MM.1S (cell line): ENCODE results near the gene WNT3.

Experiments
- DNase-seq: peaks from one replicate; pipeline ENCODE4 v3.0.0-alpha.2; 2015
- H2AFZ ChIP-seq: fragments of 300-600 bp; sonication (generic); 2 replicates; pipeline ENCODE4 v1.6.0; 2016; ENCODE audit warnings: antibody characterized with exemption, low read length
- H3F3A ChIP-seq: fragments of 300-600 bp; sonication (generic); 2 replicates; pipeline ENCODE4 v1.6.1; 2016; ENCODE audit warnings: mild to moderate bottlenecking, antibody characterized with exemption, low read length, moderate library complexity, mixed read lengths; ENCODE audit not compliant: insufficient read depth
- H3K27ac ChIP-seq: fragments of 300-600 bp; sonication (generic); 2 replicates; pipeline ENCODE4 v1.5.1; 2016; ENCODE audit warnings: mild to moderate bottlenecking, low read length
- H3K27me3 ChIP-seq: fragments of 300-600 bp; sonication (generic); replicated peaks from 2 replicates; pipeline ENCODE4 v1.6.0; 2016; ENCODE audit warnings: low read length; ENCODE audit not compliant: insufficient read depth
- H3K36me3 ChIP-seq: fragments of 300-600 bp; sonication (generic); replicated peaks from 2 replicates; pipeline ENCODE4 v1.6.1; 2016; ENCODE audit warnings: mild to moderate bottlenecking, low read length, mixed read lengths; ENCODE audit not compliant: insufficient read depth
- H3K4me1 ChIP-seq: fragments of 300-600 bp; sonication (generic); 2 replicates; pipeline ENCODE4 v1.6.1; 2016; ENCODE audit warnings: low read length, mixed read lengths
- H3K4me2 ChIP-seq: fragments of 300-600 bp; sonication (generic); 2 replicates; pipeline ENCODE4 v1.6.0; 2016; ENCODE audit warnings: low read depth, low read length
- H3K4me3 ChIP-seq: fragments of 300-600 bp; sonication (generic); 2 replicates; pipeline ENCODE4 v1.5.1; 2016; ENCODE audit warnings: low read length, mixed read lengths
- H3K79me2 ChIP-seq: fragments of 300-600 bp; sonication (generic); 2 replicates; pipeline ENCODE4 v1.6.1; 2016; ENCODE audit warnings: mixed run types, low read length, mixed read lengths
- H3K9ac ChIP-seq: fragments of 300-600 bp; sonication (generic); 2 replicates; pipeline ENCODE4 v1.6.1; 2016; ENCODE audit warnings: low read length, mixed read lengths
- H3K9me2 ChIP-seq: fragments of 300-600 bp; sonication (generic); replicated peaks from 2 replicates; pipeline ENCODE4 v1.6.1; 2016; ENCODE audit warnings: mild to moderate bottlenecking, low read length, mixed read lengths; ENCODE audit not compliant: insufficient read depth
- H3K9me3 ChIP-seq: fragments of 300-600 bp; sonication (generic); replicated peaks from 2 replicates; pipeline ENCODE4 v1.6.1; 2016; ENCODE audit warnings: mild to moderate bottlenecking, low read length, mixed read lengths; ENCODE audit not compliant: insufficient read depth
- H4K20me1 ChIP-seq: fragments of 300-600 bp; sonication (generic); 2 replicates; pipeline ENCODE4 v1.6.1; 2016; ENCODE audit warnings: mild to moderate bottlenecking, low read length, moderate library complexity, mixed read lengths; ENCODE audit not compliant: insufficient read depth
- EZH2 ChIP-seq: fragments of 300-600 bp; sonication (generic); optimal IDR thresholded peaks from 2 replicates; pipeline ENCODE3; 2017; ENCODE audit warnings: low read depth, mild to moderate bottlenecking, antibody characterized with exemption, low read length, mixed read lengths
- EZH2phosphoT487 ChIP-seq: fragments of 300-600 bp; sonication (generic); IDR thresholded peaks from 2 replicates; pipeline ENCODE4 v1.6.1; 2018; ENCODE audit warnings: antibody characterized with exemption, low read length
- TF ChIP-seq, protein P1 (sequence below): fragments of 300-600 bp; sonication (generic); IDR thresholded peaks from 2 replicates; pipeline ENCODE4 v1.5.1; 2016; ENCODE audit warnings: antibody characterized with exemption, low read length, mixed read lengths

Gene WNT3

DNA sequence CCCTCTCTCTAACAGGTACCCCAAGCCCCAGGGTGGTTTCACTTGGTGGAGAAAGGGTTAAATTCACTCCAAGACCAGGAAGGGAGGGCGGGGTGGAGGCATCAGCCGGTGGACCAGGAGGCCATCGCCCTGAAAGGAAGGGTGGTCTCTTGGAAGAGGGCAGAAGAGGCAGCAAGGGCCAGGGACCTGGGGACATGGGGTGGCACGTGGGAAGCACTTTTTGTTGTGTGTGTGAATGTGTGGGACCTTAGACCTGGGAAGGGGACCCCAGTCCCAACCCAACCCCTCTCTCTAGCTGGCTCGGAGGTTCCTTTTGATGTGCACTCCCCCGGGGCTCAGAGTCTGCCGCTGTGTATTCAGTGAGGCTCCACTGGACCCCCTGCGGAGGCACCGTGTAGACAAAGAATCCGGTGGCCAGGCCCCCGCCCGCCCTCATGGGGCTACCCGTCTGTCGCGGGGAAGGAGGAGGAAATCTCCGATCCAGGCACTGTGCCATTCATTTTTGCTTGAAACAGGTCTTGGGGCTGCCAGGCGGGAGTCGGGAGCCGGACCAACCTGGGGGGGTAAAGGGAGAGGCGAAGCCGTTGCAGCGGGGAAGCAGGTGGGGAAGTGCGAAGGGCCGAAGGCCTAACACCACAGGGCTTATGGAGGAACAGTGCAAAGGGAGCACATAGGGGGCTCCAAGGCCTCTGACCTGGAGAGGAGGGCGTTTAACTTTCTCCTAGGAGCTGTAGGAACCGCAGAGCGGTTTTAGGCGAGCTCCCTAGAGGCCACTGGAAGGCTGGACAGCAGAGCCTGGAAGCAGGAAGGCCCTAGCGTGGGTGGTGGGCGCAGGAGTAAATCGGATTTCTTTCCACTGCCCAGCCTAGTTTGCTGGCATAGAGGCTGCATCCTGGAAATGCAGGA, 3.2 kb upstream of the WNT3 start:
- no peak overlapping the region for H3K9ac ChIP-seq

DNA sequence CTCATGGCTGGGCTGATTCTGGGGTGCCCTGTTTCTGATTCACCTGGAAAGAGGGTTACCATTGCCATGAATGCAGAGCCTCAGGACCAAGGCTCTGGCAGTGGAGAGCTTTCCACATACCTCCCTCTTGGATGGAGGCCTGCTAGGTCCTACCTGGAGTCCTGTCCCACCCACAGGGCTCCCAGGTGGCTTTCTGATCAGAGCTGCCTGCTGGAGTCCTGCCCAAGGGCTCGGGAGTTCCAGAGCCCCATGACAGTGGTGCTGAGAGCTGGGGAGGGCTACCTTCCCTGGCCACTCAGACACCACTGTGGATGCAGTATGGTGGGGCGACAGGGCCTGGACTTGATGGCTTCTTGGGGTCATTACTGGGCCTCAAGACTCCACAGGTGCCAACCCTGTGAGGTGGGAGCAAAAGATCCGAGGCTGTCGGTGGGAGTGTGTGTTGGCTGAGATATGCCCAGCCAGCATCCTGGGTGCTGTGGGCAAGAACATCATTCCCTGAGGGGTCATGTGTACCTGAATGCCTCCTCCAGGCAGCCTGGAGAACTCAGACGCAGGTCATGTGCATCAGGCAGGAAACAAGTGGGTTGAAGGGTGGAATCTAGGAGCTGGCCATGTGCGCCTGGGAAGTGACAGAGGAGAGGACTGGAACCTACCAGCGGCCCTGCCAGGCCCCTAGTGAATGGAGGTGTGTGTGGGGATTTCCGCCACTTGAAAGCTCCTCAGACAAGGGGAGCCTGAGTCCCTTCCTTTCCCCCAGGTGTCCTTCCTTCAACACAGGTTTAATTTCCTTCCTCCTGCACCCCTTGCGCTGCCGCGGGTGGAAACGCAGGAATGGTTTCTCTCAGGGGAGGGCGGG, 2.3 kb upstream of the WNT3 start:
- DNase-seq, result no peak
- H3K4me1 ChIP-seq, result no peaks in the 10 kb centered on the region
- no peaks in the 10 kb centered on the region for H3K9me3 ChIP-seq
- no peaks in the 10 kb centered on the region for H4K20me1 ChIP-seq
- H3K9ac ChIP-seq, result no peak overlapping the region
- H3K27ac ChIP-seq, result no peak overlapping the region
- H3K27me3 ChIP-seq, result peaks cover 61% of the 10 kb centered on the region
- no peaks in the 10 kb centered on the region for H3F3A ChIP-seq
- TF ChIP-seq EZH2 (no peak), EZH2phosphoT487 (no peak)
- TF ChIP-seq, protein P1, sequence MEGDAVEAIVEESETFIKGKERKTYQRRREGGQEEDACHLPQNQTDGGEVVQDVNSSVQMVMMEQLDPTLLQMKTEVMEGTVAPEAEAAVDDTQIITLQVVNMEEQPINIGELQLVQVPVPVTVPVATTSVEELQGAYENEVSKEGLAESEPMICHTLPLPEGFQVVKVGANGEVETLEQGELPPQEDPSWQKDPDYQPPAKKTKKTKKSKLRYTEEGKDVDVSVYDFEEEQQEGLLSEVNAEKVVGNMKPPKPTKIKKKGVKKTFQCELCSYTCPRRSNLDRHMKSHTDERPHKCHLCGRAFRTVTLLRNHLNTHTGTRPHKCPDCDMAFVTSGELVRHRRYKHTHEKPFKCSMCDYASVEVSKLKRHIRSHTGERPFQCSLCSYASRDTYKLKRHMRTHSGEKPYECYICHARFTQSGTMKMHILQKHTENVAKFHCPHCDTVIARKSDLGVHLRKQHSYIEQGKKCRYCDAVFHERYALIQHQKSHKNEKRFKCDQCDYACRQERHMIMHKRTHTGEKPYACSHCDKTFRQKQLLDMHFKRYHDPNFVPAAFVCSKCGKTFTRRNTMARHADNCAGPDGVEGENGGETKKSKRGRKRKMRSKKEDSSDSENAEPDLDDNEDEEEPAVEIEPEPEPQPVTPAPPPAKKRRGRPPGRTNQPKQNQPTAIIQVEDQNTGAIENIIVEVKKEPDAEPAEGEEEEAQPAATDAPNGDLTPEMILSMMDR, result no peak
- H3K9me2 ChIP-seq, result no peaks in the 10 kb centered on the region
- no peak overlapping the region for H2AFZ ChIP-seq
- H3K36me3 ChIP-seq, result no peaks in the 10 kb centered on the region
- no peak overlapping the region for H3K4me2 ChIP-seq
- no peaks in the 10 kb centered on the region for H3K79me2 ChIP-seq
- H3K4me3 ChIP-seq, result no peak overlapping the region

More for the DNA sequence above, 3.2 kb upstream of the WNT3 start:
- no peaks in the 10 kb centered on the region for H3K9me3 ChIP-seq
- H3K4me2 ChIP-seq, result no peak overlapping the region
- no peak for DNase-seq
- TF ChIP-seq EZH2 (no peak), EZH2phosphoT487 (no peak)
- TF ChIP-seq, protein P1, result no peak
- peaks cover 58% of the 10 kb centered on the region for H3K27me3 ChIP-seq
- H3K9me2 ChIP-seq, result no peaks in the 10 kb centered on the region
- no peaks in the 10 kb centered on the region for H3F3A ChIP-seq
- no peaks in the 10 kb centered on the region for H3K79me2 ChIP-seq
- no peaks in the 10 kb centered on the region for H4K20me1 ChIP-seq
- H2AFZ ChIP-seq, result no peak overlapping the region
- H3K4me3 ChIP-seq, result no peak overlapping the region
- no peaks in the 10 kb centered on the region for H3K4me1 ChIP-seq
- H3K27ac ChIP-seq, result no peak overlapping the region
- no peaks in the 10 kb centered on the region for H3K36me3 ChIP-seq

DNA sequence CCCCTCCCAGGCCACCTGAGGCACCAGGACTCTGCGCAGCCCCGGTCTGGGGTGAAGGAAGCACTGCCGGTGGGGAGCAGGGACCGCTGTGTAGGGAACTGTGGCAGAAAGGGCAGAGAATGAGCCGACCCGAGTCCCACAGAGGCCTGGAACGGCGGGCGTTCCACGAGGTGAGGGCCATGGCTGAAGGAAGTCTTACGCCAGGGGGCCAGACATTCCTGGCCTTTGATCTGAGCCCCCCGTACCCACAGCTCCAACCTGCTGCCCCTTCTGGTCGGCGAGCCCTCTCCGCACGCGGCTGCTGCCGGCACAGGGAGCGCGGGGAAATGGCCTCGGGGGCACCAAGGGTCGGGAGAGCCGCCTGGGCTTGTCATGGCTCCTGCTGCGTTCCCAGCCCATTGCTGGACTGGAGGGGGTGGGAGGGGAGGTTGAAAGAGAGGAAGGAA, 1.4 kb upstream of the WNT3 start:
- no peak overlapping the region for H3K27ac ChIP-seq
- H3K9me2 ChIP-seq, result no peaks in the 10 kb centered on the region
- TF ChIP-seq EZH2phosphoT487 (no peak), EZH2 (no peak)
- TF ChIP-seq, protein P1, result no peak
- H3K79me2 ChIP-seq, result no peaks in the 10 kb centered on the region
- no peak overlapping the region for H3K4me3 ChIP-seq
- H3K36me3 ChIP-seq, result no peaks in the 10 kb centered on the region
- H3K9me3 ChIP-seq, result no peaks in the 10 kb centered on the region
- H2AFZ ChIP-seq, result no peak overlapping the region
- peaks cover 61% of the 10 kb centered on the region for H3K27me3 ChIP-seq
- H3F3A ChIP-seq, result no peaks in the 10 kb centered on the region
- H3K4me2 ChIP-seq, result no peak overlapping the region
- DNase-seq, result no peak
- H3K4me1 ChIP-seq, result no peaks in the 10 kb centered on the region
- H4K20me1 ChIP-seq, result no peaks in the 10 kb centered on the region
- no peak overlapping the region for H3K9ac ChIP-seq
